Measurements from ENCODE around the gene RTN1.

DNA sequence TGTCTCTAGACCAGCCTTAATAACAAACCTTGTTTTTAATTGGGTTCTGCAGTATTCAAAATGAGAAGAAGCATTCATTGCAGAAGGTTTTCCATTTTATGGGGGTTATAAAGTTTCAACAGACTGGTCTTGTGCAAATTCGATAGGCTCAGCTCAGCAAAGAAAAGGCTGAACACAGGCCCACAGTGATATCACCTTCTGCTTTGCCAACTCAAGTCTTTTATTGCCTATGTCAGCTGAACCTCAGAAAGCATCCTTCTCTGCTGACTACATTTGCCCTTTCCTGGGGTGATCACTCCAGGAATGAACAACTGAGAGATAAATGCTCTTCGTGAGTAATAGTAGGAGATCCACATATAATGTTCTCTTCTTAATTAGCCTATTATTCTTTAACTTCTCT is 159.5 kb downstream of the RTN1 start:
- TF ChIP-seq CTCF (IDR thresholded peaks at IDR 0.05), result no peak
- no peak for TF ChIP-seq POLR2A (IDR thresholded peaks at IDR 0.05)

Data from Peyer's patch (tissue), 4 donors.